ENCODE data around the gene HSPB2. TPM values are rescaled to one million over a fixed set of nuclear protein-coding genes. Genes with fewer than 3 reads are reported as not detected.
A peak's percentile ranks its signal among the peaks of the same experiment; 100 is the strongest.

HSPB2 gene
- total and polyA plus RNA-seq, 9 donors = 0.34 to 11.8 (median 7.6) TPM; not detected in 1

GRCh38 chr11:111941963-111942362, 29.4 kb downstream of the HSPB2 start:
- TF ChIP-seq CTCF (IDR thresholded peaks at IDR 0.05) = no peak
- no peak for TF ChIP-seq EP300 (IDR thresholded peaks at IDR 0.05)
- TF ChIP-seq POLR2A (IDR thresholded peaks at IDR 0.05) = no peak
- Histone ChIP-seq H3K27ac (no peak overlapping the region), H3K9me3 (no peaks in the 10 kb centered on the region), H3K36me3 (no peaks in the 10 kb centered on the region), H3K27me3 (no peaks in the 10 kb centered on the region), H3K4me3 (no peak overlapping the region), H3K4me1 (ENCODE audit: insufficient read depth) (peaks cover 5% of the 10 kb centered on the region)
- DNase-seq = no peak
- 81 to 91% (median 81%) methylated on average over 5 of the region's 5 CpGs for WGBS, 3 donors
- intact Hi-C loops (cut with DNase I) = no loop called here

GRCh38 chr11:111942829-111943228, 30.3 kb downstream of the HSPB2 start:
- DNase-seq = no peak
- Histone ChIP-seq H3K4me1 (ENCODE audit: insufficient read depth) (peaks cover 5% of the 10 kb centered on the region), H3K9me3 (no peaks in the 10 kb centered on the region), H3K4me3 (no peak overlapping the region), H3K27ac (no peak overlapping the region), H3K36me3 (no peaks in the 10 kb centered on the region), H3K27me3 (no peaks in the 10 kb centered on the region)
- TF ChIP-seq EP300 (IDR thresholded peaks at IDR 0.05) (no peak), POLR2A (IDR thresholded peaks at IDR 0.05) (no peak), CTCF (IDR thresholded peaks at IDR 0.05) (no peak)
- 94 to 95% (median 94%) methylated on average over 7 of the region's 7 CpGs for WGBS, 3 donors
- intact Hi-C loops (cut with DNase I) = no loop called here

DNA sequence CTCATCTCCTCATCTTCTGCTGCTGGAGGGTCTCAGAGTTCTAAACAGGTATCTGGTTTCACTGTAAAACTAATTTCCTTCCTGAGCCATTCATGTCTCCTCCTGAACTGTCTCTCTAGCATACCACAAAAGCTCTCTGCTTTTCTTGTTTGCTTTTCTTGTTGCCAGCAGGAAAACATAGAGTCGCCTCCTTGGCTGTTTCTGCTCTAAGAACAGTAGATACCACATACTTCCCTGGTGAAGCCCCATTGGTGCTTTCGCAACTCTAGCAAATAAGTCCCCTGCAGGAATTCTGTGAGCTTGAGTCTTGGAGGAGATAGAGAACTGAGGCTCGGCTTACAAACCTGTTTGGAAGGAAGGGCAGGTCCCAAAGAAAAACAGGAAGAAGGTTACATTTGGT, 31.6 kb downstream of the HSPB2 start:
- intact Hi-C loops (cut with DNase I) = no loop called here
- Histone ChIP-seq H3K4me3 (no peak overlapping the region), H3K36me3 (no peaks in the 10 kb centered on the region), H3K27me3 (no peaks in the 10 kb centered on the region), H3K27ac (peak overlapping the region in 1 of 2 donors; percentile 12), H3K9me3 (no peaks in the 10 kb centered on the region), H3K4me1 (ENCODE audit: insufficient read depth) (peaks cover 3% of the 10 kb centered on the region)
- WGBS, 3 donors = 11 to 37% (median 13%) methylated on average over 3 of the region's 3 CpGs
- no peak for TF ChIP-seq CTCF (IDR thresholded peaks at IDR 0.05)
- TF ChIP-seq EP300 (IDR thresholded peaks at IDR 0.05) = no peak
- TF ChIP-seq POLR2A (IDR thresholded peaks at IDR 0.05) = no peak
- no peak for DNase-seq

- Histone ChIP-seq H3K4me3 (no peak overlapping the region), H3K27me3 (no peaks in the 10 kb centered on the region), H3K36me3 (no peaks in the 10 kb centered on the region), H3K9me3 (no peaks in the 10 kb centered on the region), H3K27ac (peak overlapping the region in 1 of 2 donors; percentile 12), H3K4me1 (ENCODE audit: insufficient read depth) (peaks cover 6% of the 10 kb centered on the region)
- no peak for DNase-seq
- no peak for TF ChIP-seq EP300 (IDR thresholded peaks at IDR 0.05)
- TF ChIP-seq CTCF (IDR thresholded peaks at IDR 0.05) = no peak
- no peak for TF ChIP-seq POLR2A (IDR thresholded peaks at IDR 0.05)
- intact Hi-C loops (cut with DNase I) = no loop called here
- 13 to 21% (median 20%) methylated on average over 5 of the region's 5 CpGs for WGBS, 3 donors
Measured at GRCh38 chr11:111944651-111945051, 32.1 kb downstream of the HSPB2 start.

Data from ovary (tissue), 9 donors.